ENCODE measurements around the gene KCND3. TPM values are rescaled to one million over a fixed set of nuclear protein-coding genes. Genes with fewer than 3 reads are reported as not detected.

Gene KCND3
- polyA plus RNA-seq, 1 donor from 2014 or later = 7.8 TPM

DNA sequence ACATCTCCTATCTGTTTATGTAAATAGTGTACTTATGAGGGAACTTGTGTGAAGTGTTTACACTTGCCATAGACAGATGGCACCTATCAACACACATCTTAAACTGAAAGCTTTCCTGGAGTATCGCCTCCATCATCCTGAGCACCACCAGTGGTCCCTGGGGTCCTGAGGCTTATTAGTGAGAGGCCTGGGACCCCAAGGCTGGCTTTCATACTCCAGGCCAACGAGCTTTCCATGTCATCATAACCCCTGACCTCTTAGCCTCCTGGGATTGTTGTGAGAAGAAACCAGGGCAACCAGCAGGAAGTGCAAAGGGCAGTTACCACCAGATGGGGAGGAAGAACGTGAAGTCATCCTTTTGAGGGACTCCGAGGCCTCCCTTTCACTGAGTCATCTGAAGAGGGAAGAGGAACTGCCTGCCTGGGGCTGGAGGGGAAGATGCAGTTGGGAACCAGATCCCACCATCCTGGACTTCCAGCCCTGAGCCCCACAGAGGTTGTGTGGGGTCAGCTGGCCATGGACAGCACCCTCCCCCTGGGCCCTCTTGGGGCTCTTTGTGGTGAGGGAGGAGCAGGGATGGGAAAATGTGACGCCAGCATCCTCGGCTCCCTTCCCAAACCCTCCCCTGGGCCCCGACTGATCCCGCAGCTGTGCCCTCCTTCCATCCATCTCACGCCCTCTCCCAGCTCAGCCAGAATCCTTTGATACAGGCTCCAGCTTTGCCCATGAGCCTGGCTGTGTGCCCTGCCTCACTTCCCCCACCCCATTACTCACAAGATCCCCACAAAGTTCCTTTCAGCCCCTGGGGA is 256.1 kb downstream of the KCND3 start:
- Histone ChIP-seq H3K27me3 (ENCODE audit: insufficient read depth, low read depth, low read length) (peaks cover 2% of the 10 kb centered on the region), H3K9ac (ENCODE audit: low read length) (no peak overlapping the region), H3K79me2 (replicated peaks; ENCODE audit: insufficient read depth, low read length) (no peaks in the 10 kb centered on the region), H3K36me3 (ENCODE audit: insufficient read depth, low read length) (no peaks in the 10 kb centered on the region), H3K9me3 (ENCODE audit: low read length) (no peaks in the 10 kb centered on the region), H3F3A (ENCODE audit: insufficient read depth, low read length, poor library complexity, severe bottlenecking) (no peaks in the 10 kb centered on the region), H3K4me2 (ENCODE audit: low read length) (no peak overlapping the region), H3K9me2 (ENCODE audit: insufficient read depth, low read length) (no peaks in the 10 kb centered on the region), H3K27ac (ENCODE audit: low read length) (no peak overlapping the region), H2AFZ (ENCODE audit: low read depth, low read length) (no peak overlapping the region), H4K20me1 (ENCODE audit: insufficient read depth) (no peaks in the 10 kb centered on the region), H3K4me3 (ENCODE audit: low read length) (no peak overlapping the region)
- no peak for TF ChIP-seq EZH2 (IDR thresholded peaks at IDR 0.05; ENCODE audit: borderline replicate concordance, insufficient read depth, low read length, poor library complexity, severe bottlenecking)
- TF ChIP-seq, protein P1, sequence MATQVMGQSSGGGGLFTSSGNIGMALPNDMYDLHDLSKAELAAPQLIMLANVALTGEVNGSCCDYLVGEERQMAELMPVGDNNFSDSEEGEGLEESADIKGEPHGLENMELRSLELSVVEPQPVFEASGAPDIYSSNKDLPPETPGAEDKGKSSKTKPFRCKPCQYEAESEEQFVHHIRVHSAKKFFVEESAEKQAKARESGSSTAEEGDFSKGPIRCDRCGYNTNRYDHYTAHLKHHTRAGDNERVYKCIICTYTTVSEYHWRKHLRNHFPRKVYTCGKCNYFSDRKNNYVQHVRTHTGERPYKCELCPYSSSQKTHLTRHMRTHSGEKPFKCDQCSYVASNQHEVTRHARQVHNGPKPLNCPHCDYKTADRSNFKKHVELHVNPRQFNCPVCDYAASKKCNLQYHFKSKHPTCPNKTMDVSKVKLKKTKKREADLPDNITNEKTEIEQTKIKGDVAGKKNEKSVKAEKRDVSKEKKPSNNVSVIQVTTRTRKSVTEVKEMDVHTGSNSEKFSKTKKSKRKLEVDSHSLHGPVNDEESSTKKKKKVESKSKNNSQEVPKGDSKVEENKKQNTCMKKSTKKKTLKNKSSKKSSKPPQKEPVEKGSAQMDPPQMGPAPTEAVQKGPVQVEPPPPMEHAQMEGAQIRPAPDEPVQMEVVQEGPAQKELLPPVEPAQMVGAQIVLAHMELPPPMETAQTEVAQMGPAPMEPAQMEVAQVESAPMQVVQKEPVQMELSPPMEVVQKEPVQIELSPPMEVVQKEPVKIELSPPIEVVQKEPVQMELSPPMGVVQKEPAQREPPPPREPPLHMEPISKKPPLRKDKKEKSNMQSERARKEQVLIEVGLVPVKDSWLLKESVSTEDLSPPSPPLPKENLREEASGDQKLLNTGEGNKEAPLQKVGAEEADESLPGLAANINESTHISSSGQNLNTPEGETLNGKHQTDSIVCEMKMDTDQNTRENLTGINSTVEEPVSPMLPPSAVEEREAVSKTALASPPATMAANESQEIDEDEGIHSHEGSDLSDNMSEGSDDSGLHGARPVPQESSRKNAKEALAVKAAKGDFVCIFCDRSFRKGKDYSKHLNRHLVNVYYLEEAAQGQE (IDR thresholded peaks at IDR 0.05; ENCODE audit: borderline replicate concordance) = no peak
- TF ChIP-seq CTCF (IDR thresholded peaks at IDR 0.05; ENCODE audit: poor library complexity, severe bottlenecking) = no peak
- TF ChIP-seq RAD21 (conservative IDR thresholded peaks at IDR 0.05) = no peak
- no peak for TF ChIP-seq MXI1 (conservative IDR thresholded peaks at IDR 0.05; ENCODE audit: poor library complexity, severe bottlenecking)
- no peak for TF ChIP-seq POLR2AphosphoS5 (IDR thresholded peaks at IDR 0.05)
- no peak for TF ChIP-seq SMC3 (conservative IDR thresholded peaks at IDR 0.05; ENCODE audit: poor library complexity)

- Histone ChIP-seq H3K79me2 (replicated peaks; ENCODE audit: insufficient read depth, low read length) (no peaks in the 10 kb centered on the region), H3K9ac (ENCODE audit: low read length) (no peak overlapping the region), H3K9me2 (ENCODE audit: insufficient read depth, low read length) (no peaks in the 10 kb centered on the region), H3K4me2 (ENCODE audit: low read length) (no peak overlapping the region), H3K27ac (ENCODE audit: low read length) (no peak overlapping the region), H3K9me3 (ENCODE audit: low read length) (no peaks in the 10 kb centered on the region), H3K27me3 (ENCODE audit: insufficient read depth, low read depth, low read length) (no peaks in the 10 kb centered on the region), H3K36me3 (ENCODE audit: insufficient read depth, low read length) (no peaks in the 10 kb centered on the region), H3K4me3 (ENCODE audit: low read length) (no peak overlapping the region), H4K20me1 (ENCODE audit: insufficient read depth) (no peaks in the 10 kb centered on the region), H2AFZ (ENCODE audit: low read depth, low read length) (no peak overlapping the region), H3F3A (ENCODE audit: insufficient read depth, low read length, poor library complexity, severe bottlenecking) (no peaks in the 10 kb centered on the region)
- TF ChIP-seq POLR2AphosphoS5 (IDR thresholded peaks at IDR 0.05) = no peak
Measured at GRCh38 chr1:111732718-111733117, 256.8 kb downstream of the KCND3 start.

GRCh38 chr1:111731956-111732355 is 257.5 kb downstream of the KCND3 start:
- no peak overlapping the region for H2AFZ ChIP-seq (ENCODE audit: low read depth, low read length)
- no peak overlapping the region for H3K27ac ChIP-seq (ENCODE audit: low read length)
- H3K79me2 ChIP-seq (replicated peaks; ENCODE audit: insufficient read depth, low read length) = no peaks in the 10 kb centered on the region
- no peak overlapping the region for H3K4me3 ChIP-seq (ENCODE audit: low read length)
- no peaks in the 10 kb centered on the region for H3F3A ChIP-seq (ENCODE audit: insufficient read depth, low read length, poor library complexity, severe bottlenecking)
- no peak overlapping the region for H3K9ac ChIP-seq (ENCODE audit: low read length)
- H3K9me2 ChIP-seq (ENCODE audit: insufficient read depth, low read length) = no peaks in the 10 kb centered on the region
- no peaks in the 10 kb centered on the region for H3K36me3 ChIP-seq (ENCODE audit: insufficient read depth, low read length)
- H4K20me1 ChIP-seq (ENCODE audit: insufficient read depth) = no peaks in the 10 kb centered on the region
- TF ChIP-seq POLR2AphosphoS5 (IDR thresholded peaks at IDR 0.05) (no peak), EP300 (conservative IDR thresholded peaks at IDR 0.05; ENCODE audit: poor library complexity, severe bottlenecking) (no peak), MXI1 (conservative IDR thresholded peaks at IDR 0.05; ENCODE audit: poor library complexity, severe bottlenecking) (no peak), SMC3 (conservative IDR thresholded peaks at IDR 0.05; ENCODE audit: poor library complexity) (no peak), RAD21 (conservative IDR thresholded peaks at IDR 0.05) (no peak), CTCF (IDR thresholded peaks at IDR 0.05; ENCODE audit: poor library complexity, severe bottlenecking) (no peak)
- TF ChIP-seq, protein P1 (IDR thresholded peaks at IDR 0.05; ENCODE audit: borderline replicate concordance) = no peak
- H3K27me3 ChIP-seq (ENCODE audit: insufficient read depth, low read depth, low read length) = no peaks in the 10 kb centered on the region
- H3K9me3 ChIP-seq (ENCODE audit: low read length) = no peaks in the 10 kb centered on the region
- H3K4me2 ChIP-seq (ENCODE audit: low read length) = no peak overlapping the region
